Measurements from ENCODE around the gene REV3L.

Gene REV3L

GRCh38 chr6:111417946-111418345, 65.1 kb downstream of the REV3L start:
- no peak for DNase-seq

DNA sequence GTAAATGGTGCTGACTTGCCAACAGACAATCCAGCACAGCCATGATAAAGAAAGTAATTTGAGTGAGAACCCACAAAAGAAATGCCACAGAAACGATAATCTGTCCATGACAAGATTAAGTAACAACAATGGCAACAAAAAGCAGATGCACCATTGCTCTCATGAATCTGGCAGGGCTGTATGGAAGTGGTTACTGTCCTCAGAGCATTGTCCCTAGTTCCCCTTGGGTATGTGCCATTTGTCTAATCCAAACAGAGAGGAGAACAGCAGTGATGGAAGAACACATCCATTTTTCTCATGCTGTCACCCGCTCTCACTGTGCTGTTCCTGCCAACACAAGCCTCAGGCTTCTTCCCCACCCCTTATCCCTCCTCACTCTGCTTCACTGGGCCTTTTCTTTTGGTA, 65.8 kb downstream of the REV3L start:
- DNase-seq, result no peak

GRCh38 chr6:111416529-111416928, 66.5 kb downstream of the REV3L start:
- no peak for DNase-seq

- no peak for DNase-seq
Observed at GRCh38 chr6:111414373-111414772, 68.6 kb downstream of the REV3L start.

- DNase-seq, result no peak
Observed at GRCh38 chr6:111411978-111412566, 70.9 kb downstream of the REV3L start.

DNA sequence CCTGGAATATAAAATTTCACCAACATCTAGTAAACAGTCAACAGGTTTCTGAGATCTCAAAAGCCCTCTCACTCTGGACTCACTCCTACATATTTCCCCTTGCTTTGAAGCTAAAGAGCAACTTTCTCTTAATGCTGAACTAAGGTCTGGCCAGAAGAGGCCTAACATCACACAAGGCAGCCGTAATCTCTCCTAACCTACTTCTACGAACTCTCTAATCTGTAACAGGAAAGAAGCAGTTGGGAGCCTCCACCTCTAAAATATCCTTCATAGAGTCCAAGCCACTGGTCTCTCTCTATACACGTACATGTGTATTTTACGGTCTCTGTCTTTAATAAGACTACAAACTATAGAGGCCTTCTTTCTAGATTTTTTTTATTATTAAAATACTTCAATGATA, 72.0 kb downstream of the REV3L start:
- DNase-seq, result no peak

- no peak for DNase-seq
Observed at GRCh38 chr6:111410371-111410770, 72.6 kb downstream of the REV3L start.

DNA sequence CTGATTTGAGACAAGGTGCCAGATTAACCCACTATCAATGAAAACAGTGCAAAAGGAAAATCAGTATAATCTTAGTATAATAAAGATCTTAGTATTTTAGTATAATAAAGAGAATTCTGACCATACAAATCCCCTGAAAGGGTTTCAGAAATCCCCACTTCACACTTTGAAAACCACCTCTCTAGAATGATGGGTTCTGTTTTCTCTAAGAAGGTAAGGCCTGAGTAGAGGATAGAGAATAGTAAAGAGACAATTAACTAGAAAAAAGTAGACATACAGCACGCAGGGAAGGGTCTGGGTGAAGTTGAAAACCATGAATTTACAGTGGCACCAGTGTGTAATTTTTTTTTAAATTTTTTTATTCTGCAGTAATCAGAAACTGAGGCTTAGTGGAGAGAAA, 73.6 kb downstream of the REV3L start:
- no peak for DNase-seq

- DNase-seq, result no peak
Observed at GRCh38 chr6:111407686-111408085, 75.3 kb downstream of the REV3L start.

- no peak for DNase-seq
Observed at GRCh38 chr6:111406200-111406721, 76.8 kb downstream of the REV3L start.

DNA sequence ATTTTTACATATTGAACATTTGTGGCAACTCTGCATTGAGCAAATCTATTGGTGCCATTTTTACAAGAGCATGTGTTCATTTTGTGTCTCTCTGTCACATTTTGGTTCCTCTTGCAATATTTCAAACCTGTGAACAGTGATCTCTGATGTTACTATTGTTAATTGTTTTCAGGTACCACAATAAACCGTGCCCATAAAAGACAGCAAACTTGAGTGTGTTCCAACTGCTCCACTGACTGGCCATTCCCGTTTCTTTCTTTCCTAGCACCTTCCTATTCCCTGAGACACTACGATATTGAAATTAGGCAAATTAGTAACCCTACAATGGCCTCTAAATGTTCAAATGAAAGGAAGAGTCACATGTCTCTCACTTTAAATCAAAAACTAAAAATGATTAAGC, 79.6 kb downstream of the REV3L start:
- DNase-seq, result no peak

DNA sequence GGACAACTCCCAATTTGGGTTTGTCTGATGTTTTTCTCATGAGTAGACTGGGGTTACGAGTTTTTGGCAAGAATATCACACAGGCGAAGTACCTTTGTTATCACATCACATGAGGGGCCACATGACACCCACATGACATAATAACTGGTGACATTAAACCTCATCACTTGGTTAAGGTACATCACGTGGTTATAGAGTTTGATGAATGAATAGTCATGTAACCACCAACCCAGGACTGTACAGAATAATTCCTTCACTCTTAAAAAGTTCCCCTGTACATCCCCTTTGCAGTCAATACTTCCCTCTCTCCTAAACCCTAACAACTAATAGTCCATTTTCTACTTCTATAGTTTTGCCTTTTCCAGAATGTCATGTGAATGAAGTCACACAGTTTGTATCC, 83.4 kb downstream of the REV3L start:
- no peak for DNase-seq

DNA sequence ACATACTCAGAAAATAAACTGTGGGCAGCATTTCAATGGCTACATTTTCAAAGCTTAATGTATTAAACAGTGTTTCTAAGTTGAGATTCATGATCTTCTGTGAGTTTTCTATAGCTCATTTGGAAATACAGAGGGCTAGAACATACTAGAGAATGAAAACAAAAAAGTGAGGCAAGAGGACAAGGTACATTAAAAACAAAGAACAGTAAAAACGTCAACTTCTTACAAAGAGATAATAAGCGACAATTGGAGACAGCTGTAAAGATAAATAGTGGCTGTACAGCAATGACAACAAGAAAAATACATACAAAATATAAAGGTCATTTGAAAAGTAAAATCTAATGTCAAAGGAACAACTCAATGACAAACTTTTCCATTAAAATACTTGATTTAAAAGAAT, 94.3 kb downstream of the REV3L start:
- no peak for DNase-seq

- DNase-seq, result no peak
Observed at GRCh38 chr6:111382476-111383294, 100.3 kb downstream of the REV3L start.

GRCh38 chr6:111381728-111382127, 101.3 kb downstream of the REV3L start:
- DNase-seq, result no peak

GRCh38 chr6:111381123-111381522, 101.9 kb downstream of the REV3L start:
- DNase-seq, result no peak

DNA sequence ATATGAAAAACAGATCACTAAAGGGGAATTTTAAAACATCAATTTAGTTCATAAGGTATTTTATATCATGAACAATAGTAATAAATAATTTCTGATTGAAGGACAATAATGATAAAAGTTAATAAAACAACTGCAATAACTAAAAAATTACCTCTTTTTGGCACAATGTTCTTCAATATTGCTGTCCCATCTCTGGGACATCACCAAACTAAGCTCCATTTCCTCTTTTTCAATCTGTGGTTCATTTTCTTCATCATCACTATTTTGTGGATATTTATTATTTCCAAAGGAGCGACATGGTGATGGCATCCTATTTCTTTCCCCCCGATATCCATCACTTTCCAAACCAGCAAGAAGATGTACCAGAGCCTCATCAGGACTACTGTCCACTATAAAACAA, 103.2 kb downstream of the REV3L start:
- DNase-seq, result no peak

- DNase-seq, result no peak
Observed at GRCh38 chr6:111379302-111379701, 103.7 kb downstream of the REV3L start.

DNA sequence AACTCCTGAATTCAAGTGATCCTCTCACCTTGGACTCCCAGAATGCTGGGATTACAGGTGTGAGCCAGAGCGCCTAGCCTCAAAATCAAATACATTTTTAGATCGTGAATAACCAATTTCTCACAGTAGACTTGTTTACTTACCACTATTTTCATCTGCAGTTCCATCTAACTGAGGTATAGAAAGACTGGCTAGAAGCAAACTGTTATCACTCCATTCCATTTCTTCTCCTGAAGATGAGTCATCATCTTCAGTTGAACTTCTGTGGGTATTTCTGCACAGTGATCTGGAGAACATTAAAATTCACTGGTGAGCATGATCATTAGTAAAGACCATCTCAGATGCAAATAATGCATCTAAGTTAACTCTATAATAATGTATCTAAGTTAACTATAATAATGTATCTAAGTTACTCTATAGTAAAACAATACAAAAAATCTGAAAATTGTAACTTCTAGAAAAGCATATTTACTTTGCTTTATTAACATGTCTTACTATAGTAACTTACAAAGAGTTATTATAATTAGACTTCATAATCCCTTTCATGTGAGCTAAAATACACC, 105.4 kb downstream of the REV3L start:
- DNase-seq, result no peak

- no peak for DNase-seq
Observed at GRCh38 chr6:111367393-111368088, 115.5 kb downstream of the REV3L start.

GRCh38 chr6:111361648-111362047, 121.4 kb downstream of the REV3L start:
- no peak for DNase-seq

DNA sequence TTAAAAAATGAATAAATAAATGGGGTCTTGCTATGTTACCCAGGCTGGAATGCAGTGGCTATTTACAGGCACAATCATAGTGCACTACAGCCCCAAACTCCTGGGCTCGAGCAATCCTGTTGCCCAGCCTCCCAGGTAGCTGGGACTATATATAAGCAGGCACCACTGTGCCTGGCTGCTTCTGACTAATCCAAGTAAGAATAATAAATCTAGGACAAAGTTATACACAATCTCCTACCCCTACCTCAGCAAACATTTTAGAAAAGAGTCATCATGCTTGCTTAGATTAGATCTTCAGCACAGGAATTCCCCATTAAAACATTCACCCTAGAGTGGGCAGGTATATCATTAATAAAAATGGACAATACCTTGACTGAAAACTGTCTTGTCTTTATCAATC, 124.6 kb downstream of the REV3L start:
- DNase-seq, result no peak

DNA sequence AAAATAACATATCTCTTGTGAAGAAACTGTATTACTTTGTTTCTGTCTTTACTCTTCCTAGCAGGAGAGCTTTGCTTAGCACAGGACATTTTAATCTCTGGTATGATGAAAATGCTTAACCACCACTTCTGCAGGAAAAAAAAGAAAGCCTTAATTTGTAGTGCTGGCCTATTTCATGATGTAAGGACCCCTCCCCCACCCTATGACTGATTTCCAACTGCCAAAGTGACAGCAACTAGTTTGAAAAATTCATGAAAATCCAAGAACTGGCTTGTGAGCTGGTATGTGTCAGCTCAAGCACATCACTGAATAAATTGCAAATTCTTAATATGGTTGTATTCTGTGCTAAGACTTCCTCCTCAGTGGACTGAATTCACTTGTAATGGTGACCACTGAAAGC, 125.3 kb downstream of the REV3L start:
- no peak for DNase-seq

GRCh38 chr6:111356551-111356950, 126.5 kb downstream of the REV3L start:
- DNase-seq, result no peak

Measured in NCI-H510A treated with DMSO at 0.1 percent for 48 hours (cell line).